IMR-90 (cell line): ENCODE measurements around the gene SLC38A7.

Experiments
- BHLHE40 ChIP-seq: fragments of 150-350 bp; IDR thresholded peaks from 2 replicates; pipeline ENCODE4 v1.6.1; 2016; ENCODE audit warnings: mild to moderate bottlenecking, low read depth, low read length
- CEBPB ChIP-seq: IDR thresholded peaks from 2 replicates; pipeline ENCODE4 v1.6.1; 2012; ENCODE audit warnings: low read depth, low read length, improper control_type of control experiment
- CHD1 ChIP-seq: IDR thresholded peaks from 2 replicates; pipeline ENCODE4 v1.6.1; 2012; ENCODE audit warnings: low read depth, low read length, improper control_type of control experiment
- FOS ChIP-seq: fragments of 150-350 bp; IDR thresholded peaks from 2 replicates; pipeline ENCODE4 v1.6.1; 2016; ENCODE audit warnings: low read depth, low read length
- MAFK ChIP-seq: IDR thresholded peaks from 2 replicates; pipeline ENCODE4 v1.6.1; 2012; ENCODE audit warnings: low read depth, low read length, improper control_type of control experiment
- MAZ ChIP-seq: IDR thresholded peaks from 2 replicates; pipeline ENCODE4 v1.6.1; 2012; ENCODE audit warnings: low read depth, mild to moderate bottlenecking, low read length, improper control_type of control experiment, moderate library complexity, borderline replicate concordance
- MXI1 ChIP-seq: IDR thresholded peaks from 2 replicates; pipeline ENCODE4 v1.6.1; 2012; ENCODE audit warnings: low read depth, mild to moderate bottlenecking, low read length, moderate library complexity, borderline replicate concordance
- POLR2A ChIP-seq: IDR thresholded peaks from 2 replicates; pipeline ENCODE4 v1.6.1; 2012; ENCODE audit warnings: mild to moderate bottlenecking, low read depth, low read length
- RAD21 ChIP-seq: IDR thresholded peaks from 2 replicates; pipeline ENCODE4 v1.6.1; 2012; ENCODE audit warnings: low read length, improper control_type of control experiment
- USF2 ChIP-seq: fragments of 150-350 bp; IDR thresholded peaks from 2 replicates; pipeline ENCODE4 v1.6.1; 2017; ENCODE audit warnings: mild to moderate bottlenecking, antibody characterized with exemption, low read length, low read depth
- TF ChIP-seq, protein P1 (sequence below): conservative IDR thresholded peaks from 2 replicates; pipeline ENCODE4 v1.5.1; 2012; ENCODE audit warnings: mild to moderate bottlenecking, low read depth, low read length, improper control_type of control experiment

DNA sequence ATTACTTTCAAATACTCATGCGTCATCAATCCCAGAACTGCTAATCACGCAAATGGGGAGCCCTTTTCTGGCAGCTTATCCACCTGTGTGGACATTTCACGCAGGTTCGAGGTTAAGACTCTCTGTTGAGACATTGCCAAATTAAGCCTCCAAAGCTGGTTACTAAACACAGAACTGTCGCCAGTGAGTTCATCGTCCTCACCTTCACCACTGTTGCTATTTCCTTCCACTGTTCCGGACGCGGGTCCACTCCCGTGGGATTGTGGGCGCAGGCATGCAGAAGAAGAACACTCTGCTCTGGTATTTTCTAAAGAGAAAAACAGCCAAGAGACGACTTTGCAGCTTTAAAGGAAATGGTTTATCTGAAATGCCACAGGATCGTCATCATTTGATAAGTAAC, 33.4 kb upstream of the SLC38A7 start:
- TF ChIP-seq, protein P1, sequence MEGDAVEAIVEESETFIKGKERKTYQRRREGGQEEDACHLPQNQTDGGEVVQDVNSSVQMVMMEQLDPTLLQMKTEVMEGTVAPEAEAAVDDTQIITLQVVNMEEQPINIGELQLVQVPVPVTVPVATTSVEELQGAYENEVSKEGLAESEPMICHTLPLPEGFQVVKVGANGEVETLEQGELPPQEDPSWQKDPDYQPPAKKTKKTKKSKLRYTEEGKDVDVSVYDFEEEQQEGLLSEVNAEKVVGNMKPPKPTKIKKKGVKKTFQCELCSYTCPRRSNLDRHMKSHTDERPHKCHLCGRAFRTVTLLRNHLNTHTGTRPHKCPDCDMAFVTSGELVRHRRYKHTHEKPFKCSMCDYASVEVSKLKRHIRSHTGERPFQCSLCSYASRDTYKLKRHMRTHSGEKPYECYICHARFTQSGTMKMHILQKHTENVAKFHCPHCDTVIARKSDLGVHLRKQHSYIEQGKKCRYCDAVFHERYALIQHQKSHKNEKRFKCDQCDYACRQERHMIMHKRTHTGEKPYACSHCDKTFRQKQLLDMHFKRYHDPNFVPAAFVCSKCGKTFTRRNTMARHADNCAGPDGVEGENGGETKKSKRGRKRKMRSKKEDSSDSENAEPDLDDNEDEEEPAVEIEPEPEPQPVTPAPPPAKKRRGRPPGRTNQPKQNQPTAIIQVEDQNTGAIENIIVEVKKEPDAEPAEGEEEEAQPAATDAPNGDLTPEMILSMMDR, result no peak
- TF ChIP-seq POLR2A (no peak), USF2 (no peak), CHD1 (no peak), MXI1 (no peak), BHLHE40 (no peak), FOS (no peak), MAFK (no peak), CEBPB (no peak), MAZ (no peak), RAD21 (no peak)
